Gastroesophageal sphincter (tissue), 4 donors: Measurements from ENCODE around the gene PTPRC. TPM values are rescaled to one million over a fixed set of nuclear protein-coding genes. Genes with fewer than 3 reads are reported as not detected.

Experiments used
- ATAC-seq: fragments of 150-250 bp; one replicate; pipeline ENCODE4 v1.9.1; 2016; ENCODE audit warnings: mild to moderate bottlenecking, moderate library complexity
- H3K27ac ChIP-seq, 4 donors: fragments of 200-600 bp; sonication (generic) in 3 of 4; 1 replicate in 3 of 4; 2 replicates in 1 of 4; pipeline ENCODE4 v1.5.1; 2016 to 2019
- H3K27me3 ChIP-seq: fragments of 200-600 bp; sonication (generic); one replicate; pipeline ENCODE4 v1.5.1; 2019
- H3K36me3 ChIP-seq, 2 donors: fragments of 200-600 bp; sonication (generic); one replicate each; pipeline ENCODE4 v1.5.1; 2019; ENCODE audit warnings: control low read depth in 1 of 2
- H3K4me1 ChIP-seq, 3 donors: fragments of 200-600 bp; sonication (generic); 1 replicate in 2 of 3; 2 replicates in 1 of 3; pipeline ENCODE4 v1.5.1; 2016 to 2019; ENCODE audit warnings: control low read depth in 2 of 3
- H3K4me3 ChIP-seq, 2 donors: fragments of 200-600 bp; sonication (generic); one replicate each; pipeline ENCODE4 v1.5.1; 2019; ENCODE audit warnings: mild to moderate bottlenecking in 1 of 2, moderate library complexity in 1 of 2
- H3K9me3 ChIP-seq, 3 donors: fragments of 200-600 bp; sonication (generic); one replicate each; pipeline ENCODE4 v1.5.1; 2017 to 2019; ENCODE audit warnings: control low read depth in 2 of 3
- CTCF ChIP-seq, 4 experiments: fragments of 200-600 bp in 2 of 4; fragments of 450-650 bp in 2 of 4; sonication (generic) in 1 of 4; IDR thresholded peaks; one replicate each; pipeline ENCODE4 v1.5.1; 2017 to 2019; ENCODE audit warnings: antibody characterized with exemption in 4 of 4, mild to moderate bottlenecking in 2 of 4, moderate library complexity in 2 of 4
- EP300 ChIP-seq: sonication (generic); formaldehyde crosslinking; IDR thresholded peaks from one replicate; pipeline ENCODE4 v1.6.1; 2017; ENCODE audit warnings: antibody characterized with exemption, mild to moderate bottlenecking
- POLR2A ChIP-seq, 2 donors: fragments of 450-650 bp; IDR thresholded peaks; one replicate each; pipeline ENCODE4 v1.6.1; 2017; ENCODE audit warnings: antibody characterized with exemption in 2 of 2, mild to moderate bottlenecking in 2 of 2, moderate library complexity in 1 of 2
- POLR2AphosphoS5 ChIP-seq: sonication (generic); formaldehyde crosslinking; IDR thresholded peaks from one replicate; pipeline ENCODE4 v1.6.1; 2017; ENCODE audit warnings: antibody characterized with exemption
- WGBS, 2 donors: methylation state at CpG; one replicate each; pipeline ENCODE4 v1.1.5; 2018; ENCODE audit warnings: low coverage in 1 of 2; 5-methylcytosine and 5-hydroxymethylcytosine counted together
- total RNA-seq, 4 donors: library from RNA; depleted of rRNA; stranded (reverse); fragments of >200 nt; gene quantifications; one replicate each; pipeline ENCODE4 v1.1.0, GENCODE V29; 2016

Gene PTPRC
- total RNA-seq, 4 donors from 2014 or later: 5.0 to 31.9 (median 12.9) TPM

GRCh38 chr1:198637916-198638437 is 863 bp upstream of the PTPRC start:
- H3K9me3 ChIP-seq: no peaks in the 10 kb centered on the region
- WGBS, 2 donors: 79 to 100% methylated on average over 1 of the region's 1 CpG
- no peaks in the 10 kb centered on the region for H3K27me3 ChIP-seq
- no peaks in the 10 kb centered on the region for H3K4me1 ChIP-seq
- no peaks in the 10 kb centered on the region for H3K36me3 ChIP-seq
- no peak overlapping the region for H3K27ac ChIP-seq
- no peak for ATAC-seq
- TF ChIP-seq POLR2A (IDR thresholded peaks at IDR 0.05) (no peak), CTCF (IDR thresholded peaks at IDR 0.05) (no peak), EP300 (no peak), POLR2AphosphoS5 (no peak)
- H3K4me3 ChIP-seq: no peak overlapping the region

- no peaks in the 10 kb centered on the region for H3K4me1 ChIP-seq
- TF ChIP-seq CTCF (IDR thresholded peaks at IDR 0.05): no peak
- no peak for TF ChIP-seq EP300
- no peak for TF ChIP-seq POLR2AphosphoS5
- no peak for TF ChIP-seq POLR2A (IDR thresholded peaks at IDR 0.05)
- no peaks in the 10 kb centered on the region for H3K27me3 ChIP-seq
- 38 to 47% methylated on average over 1 of the region's 1 CpG for WGBS, 2 donors
- no peaks in the 10 kb centered on the region for H3K36me3 ChIP-seq
- no peak overlapping the region for H3K27ac ChIP-seq
- H3K4me3 ChIP-seq: no peak overlapping the region
- ATAC-seq: no peak
- H3K9me3 ChIP-seq: no peaks in the 10 kb centered on the region
Observed at GRCh38 chr1:198638441-198638840, 399 bp upstream of the PTPRC start.

- no peaks in the 10 kb centered on the region for H3K27me3 ChIP-seq
- TF ChIP-seq EP300 (no peak), POLR2A (IDR thresholded peaks at IDR 0.05) (no peak), POLR2AphosphoS5 (no peak), CTCF (IDR thresholded peaks at IDR 0.05) (no peak)
- H3K4me1 ChIP-seq: no peaks in the 10 kb centered on the region
- no peaks in the 10 kb centered on the region for H3K36me3 ChIP-seq
- no peaks in the 10 kb centered on the region for H3K9me3 ChIP-seq
- 79 to 87% methylated on average over 1 of the region's 1 CpG for WGBS, 2 donors
- peak overlapping the region; percentile 17 to 24 for H3K4me3 ChIP-seq
- H3K27ac ChIP-seq: no peak overlapping the region
- no peak for ATAC-seq
Observed at GRCh38 chr1:198639671-198640143, 867 bp downstream of the PTPRC start.

GRCh38 chr1:198640174-198640573 is 1.3 kb downstream of the PTPRC start:
- Histone ChIP-seq H3K27ac (no peak overlapping the region), H3K4me3 (peak overlapping the region; percentile 17 to 24), H3K27me3 (no peaks in the 10 kb centered on the region), H3K36me3 (no peaks in the 10 kb centered on the region), H3K4me1 (no peaks in the 10 kb centered on the region), H3K9me3 (no peaks in the 10 kb centered on the region)
- WGBS, 2 donors: 90 to 93% methylated on average over 2 of the region's 2 CpGs
- no peak for ATAC-seq
- TF ChIP-seq POLR2A (IDR thresholded peaks at IDR 0.05) (no peak), CTCF (IDR thresholded peaks at IDR 0.05) (no peak), POLR2AphosphoS5 (no peak), EP300 (no peak)

- TF ChIP-seq CTCF (IDR thresholded peaks at IDR 0.05) (no peak), EP300 (no peak), POLR2A (IDR thresholded peaks at IDR 0.05) (no peak), POLR2AphosphoS5 (no peak)
- 57 to 72% methylated on average over 2 of the region's 2 CpGs for WGBS, 2 donors
- H3K27me3 ChIP-seq: no peaks in the 10 kb centered on the region
- H3K27ac ChIP-seq: no peak overlapping the region
- no peaks in the 10 kb centered on the region for H3K9me3 ChIP-seq
- H3K4me3 ChIP-seq: no peak overlapping the region
- no peak for ATAC-seq
- H3K4me1 ChIP-seq: no peaks in the 10 kb centered on the region
- no peaks in the 10 kb centered on the region for H3K36me3 ChIP-seq
Observed at GRCh38 chr1:198641501-198641900, 2.7 kb downstream of the PTPRC start.
